ENCODE results near the gene KLHL6. TPM values are rescaled to one million over a fixed set of nuclear protein-coding genes. Genes with fewer than 3 reads are reported as not detected.

The KLHL6 gene
- total and polyA plus RNA-seq, 10 of the 15 experiments (the other 5 are each of a cell fraction or from before 2014, with no cell fraction given) = 4.0 to 91.8 (median 24.4) TPM

DNA sequence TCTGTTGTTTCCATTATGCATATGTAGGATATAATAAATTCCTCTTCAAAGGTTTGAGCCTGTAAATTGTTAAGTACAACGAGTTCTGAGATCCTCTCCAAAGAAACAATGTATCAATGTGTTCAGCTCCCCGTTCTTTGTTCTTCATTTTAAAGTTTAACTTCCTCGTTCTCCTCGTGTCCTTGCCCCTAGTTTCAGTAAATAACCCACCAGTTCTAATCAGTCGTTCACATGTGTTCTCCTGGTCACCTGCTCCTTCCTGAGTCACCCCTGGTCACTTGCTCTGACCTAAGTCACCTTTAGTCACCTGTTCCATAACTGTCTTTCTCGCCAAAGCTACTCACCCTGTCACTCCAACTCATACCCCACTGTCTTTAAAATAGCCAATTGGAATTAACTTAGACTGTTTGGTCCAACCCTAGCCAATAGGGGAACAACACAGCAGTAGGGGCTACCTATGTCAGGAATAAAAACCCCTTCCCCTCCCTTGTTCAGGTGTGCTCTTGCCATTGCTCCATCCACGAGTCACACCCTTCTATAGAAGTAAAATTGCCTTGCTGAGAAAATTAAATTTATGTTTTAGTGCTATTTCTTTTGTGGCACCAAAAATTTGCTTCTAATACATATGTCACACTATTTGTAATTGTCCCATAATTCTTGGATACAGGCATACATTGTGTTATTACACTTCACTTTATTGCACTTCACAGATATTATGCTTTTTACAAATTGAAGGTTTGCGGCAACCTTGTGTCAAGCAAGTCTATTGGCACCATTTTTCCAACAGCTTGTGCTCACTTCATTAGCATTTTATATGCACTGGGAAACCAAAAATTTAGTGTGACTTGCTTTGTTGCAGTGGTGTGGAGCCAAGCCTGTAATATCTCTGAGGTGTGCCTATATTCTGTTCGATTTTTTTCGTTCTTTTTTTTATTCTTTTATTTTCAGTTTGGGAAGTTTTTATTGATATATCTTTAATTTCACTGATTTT, 111.8 kb downstream of the KLHL6 start:
- Histone ChIP-seq H3K9ac (ENCODE audit: control insufficient read depth, insufficient read depth, low read length) (no peak overlapping the region), H3K4me1 (ENCODE audit: control insufficient read depth, insufficient read depth, low read length) (no peaks in the 10 kb centered on the region), H2AFZ (ENCODE audit: control insufficient read depth, low read depth, low read length) (no peak overlapping the region), H3K4me3 (no peak overlapping the region), H3K79me2 (ENCODE audit: control insufficient read depth, insufficient read depth, low read length) (no peaks in the 10 kb centered on the region), H3K4me2 (ENCODE audit: control insufficient read depth, insufficient read depth) (no peak overlapping the region), H3K36me3 (ENCODE audit: control insufficient read depth in 2 of 2, insufficient read depth in 2 of 2, low read length in 1 of 2) (no peaks in the 10 kb centered on the region), H3K27ac (ENCODE audit: control insufficient read depth, insufficient read depth) (no peak overlapping the region), H3K27me3 (replicated peaks in 1 of 2; ENCODE audit: control insufficient read depth in 2 of 2, insufficient read depth in 2 of 2, low read length in 1 of 2) (no peaks in the 10 kb centered on the region; a peak in 1 of 4 replicates), H4K20me1 (ENCODE audit: control insufficient read depth, insufficient read depth) (no peaks in the 10 kb centered on the region), H3K9me3 (replicated peaks; ENCODE audit: control insufficient read depth, insufficient read depth, low read length) (peaks cover 10% of the 10 kb centered on the region)
- POLR2A ChIA-PET = no interaction called here
- intact Hi-C loops (cut with micrococcal nuclease; ENCODE audit: unreplicated experiment) (no loop called here), in situ Hi-C loops (cut with MboI) (no loop called here)
- no peak for ATAC-seq
- SMC1A ChIA-PET (ENCODE audit: uncharacterized antibody, unreplicated experiment) = interaction anchor here (0.7 kb wide), 1 partner anchor 57 kb away, joined by 3 read pairs; no protein-coding TSS in a partner anchor
- 35% methylated on average over 10 of the region's 10 CpGs for whole genome bisulfite sequencing (ENCODE audit: insufficient coverage, insufficient replicate concordance, low lambda C conversion rate, missing lambda C conversion rate)
- RAD21 ChIA-PET (ENCODE audit: unreplicated experiment) = no interaction called here
- no peak for DNase-seq (ENCODE audit: low read depth, low spot score)
- CTCF ChIA-PET = interaction anchor here (1.0 to 1.5 kb wide), 2 partner anchors 13 to 441 kb away, joined by 3 read pairs; partner anchors contain the start of gene PARL
- TF ChIP-seq WRNIP1 (IDR thresholded peaks at IDR 0.05; ENCODE audit: borderline replicate concordance, low read depth, low read length) = no peak
- TF ChIP-seq, protein P1, sequence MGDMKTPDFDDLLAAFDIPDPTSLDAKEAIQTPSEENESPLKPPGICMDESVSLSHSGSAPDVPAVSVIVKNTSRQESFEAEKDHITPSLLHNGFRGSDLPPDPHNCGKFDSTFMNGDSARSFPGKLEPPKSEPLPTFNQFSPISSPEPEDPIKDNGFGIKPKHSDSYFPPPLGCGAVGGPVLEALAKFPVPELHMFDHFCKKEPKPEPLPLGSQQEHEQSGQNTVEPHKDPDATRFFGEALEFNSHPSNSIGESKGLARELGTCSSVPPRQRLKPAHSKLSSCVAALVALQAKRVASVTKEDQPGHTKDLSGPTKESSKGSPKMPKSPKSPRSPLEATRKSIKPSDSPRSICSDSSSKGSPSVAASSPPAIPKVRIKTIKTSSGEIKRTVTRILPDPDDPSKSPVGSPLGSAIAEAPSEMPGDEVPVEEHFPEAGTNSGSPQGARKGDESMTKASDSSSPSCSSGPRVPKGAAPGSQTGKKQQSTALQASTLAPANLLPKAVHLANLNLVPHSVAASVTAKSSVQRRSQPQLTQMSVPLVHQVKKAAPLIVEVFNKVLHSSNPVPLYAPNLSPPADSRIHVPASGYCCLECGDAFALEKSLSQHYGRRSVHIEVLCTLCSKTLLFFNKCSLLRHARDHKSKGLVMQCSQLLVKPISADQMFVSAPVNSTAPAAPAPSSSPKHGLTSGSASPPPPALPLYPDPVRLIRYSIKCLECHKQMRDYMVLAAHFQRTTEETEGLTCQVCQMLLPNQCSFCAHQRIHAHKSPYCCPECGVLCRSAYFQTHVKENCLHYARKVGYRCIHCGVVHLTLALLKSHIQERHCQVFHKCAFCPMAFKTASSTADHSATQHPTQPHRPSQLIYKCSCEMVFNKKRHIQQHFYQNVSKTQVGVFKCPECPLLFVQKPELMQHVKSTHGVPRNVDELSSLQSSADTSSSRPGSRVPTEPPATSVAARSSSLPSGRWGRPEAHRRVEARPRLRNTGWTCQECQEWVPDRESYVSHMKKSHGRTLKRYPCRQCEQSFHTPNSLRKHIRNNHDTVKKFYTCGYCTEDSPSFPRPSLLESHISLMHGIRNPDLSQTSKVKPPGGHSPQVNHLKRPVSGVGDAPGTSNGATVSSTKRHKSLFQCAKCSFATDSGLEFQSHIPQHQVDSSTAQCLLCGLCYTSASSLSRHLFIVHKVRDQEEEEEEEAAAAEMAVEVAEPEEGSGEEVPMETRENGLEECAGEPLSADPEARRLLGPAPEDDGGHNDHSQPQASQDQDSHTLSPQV (IDR thresholded peaks at IDR 0.05) = no peak
- no peak for TF ChIP-seq NR2C2 (IDR thresholded peaks at IDR 0.05; ENCODE audit: borderline replicate concordance, control insufficient read depth, insufficient read length, low read depth)
- no peak for TF ChIP-seq ZNF622 (IDR thresholded peaks at IDR 0.05)
- TF ChIP-seq NFXL1 (IDR thresholded peaks at IDR 0.05; ENCODE audit: borderline replicate concordance) = no peak
- no peak for TF ChIP-seq SMAD5 (IDR thresholded peaks at IDR 0.05; ENCODE audit: low read depth)
- no peak for TF ChIP-seq CHD1 (IDR thresholded peaks at IDR 0.05; ENCODE audit: low read depth, low read length)
- FAIRE-seq = no peak
- no TSS peak for BruUV-seq (replicated peaks)
